ENCODE data around the gene GPR55.

GRCh38 chr2:230916218-230916617 is 8.8 kb downstream of the GPR55 start:
- TF ChIP-seq CTCF (IDR thresholded peaks at IDR 0.05) (no peak), POLR2A (IDR thresholded peaks at IDR 0.05) (no peak)

Measured in stomach (tissue), 4 donors.